Measurements from ENCODE around the gene TTLL9.

- TF ChIP-seq CTCF (IDR thresholded peaks at IDR 0.05 in 2 of 3, conservative IDR thresholded peaks at IDR 0.05 in 1 of 3; ENCODE audit: control insufficient read depth in 2 of 3, extremely low read depth in 1 of 3, insufficient read depth in 1 of 3, low read depth in 3 of 3, low read length in 3 of 3) (no peak), ZNF384 (IDR thresholded peaks at IDR 0.05; ENCODE audit: borderline replicate concordance, low read depth, low read length) (no peak), POLR2A (IDR thresholded peaks at IDR 0.05; ENCODE audit: low read depth, low read length) (no peak), SMC3 (IDR thresholded peaks at IDR 0.05; ENCODE audit: borderline replicate concordance, low read length) (no peak), NFYB (IDR thresholded peaks at IDR 0.05; ENCODE audit: insufficient read depth, low read depth, low read length) (no peak), SIX5 (IDR thresholded peaks at IDR 0.05; ENCODE audit: low read depth, low read length, severe bottlenecking) (no peak), SREBF2 (IDR thresholded peaks at IDR 0.05; ENCODE audit: low read length) (no peak), PKNOX1 (IDR thresholded peaks at IDR 0.05) (no peak), POLR2AphosphoS5 (IDR thresholded peaks at IDR 0.05; ENCODE audit: low read length) (no peak), SREBF1 (IDR thresholded peaks at IDR 0.05; ENCODE audit: low read length) (no peak), EP300 (IDR thresholded peaks at IDR 0.05; ENCODE audit: borderline replicate concordance in 1 of 2, control insufficient read depth in 1 of 2, low read depth in 2 of 2, low read length in 2 of 2) (no peak), USF1 (IDR thresholded peaks at IDR 0.05; ENCODE audit: borderline replicate concordance, extremely low read length, insufficient read depth, low read depth, low read length) (no peak)
Observed at GRCh38 chr20:31988430-31989015, 118.1 kb downstream of the TTLL9 start.
